HFFc6 (cell line): ENCODE measurements around the gene NFATC3. TPM values are rescaled to one million over a fixed set of nuclear protein-coding genes. Genes with fewer than 3 reads are reported as not detected.

Source experiments
- DNase-seq: peaks from one replicate; pipeline ENCODE4 v3.0.0-alpha.2; 2018
- H3K27ac Mint-ChIP-seq: 2 replicates; pipeline ENCODE4 v1.8.0; 2020; ENCODE audit warnings: mild to moderate bottlenecking, mixed read lengths
- H3K27me3 Mint-ChIP-seq: 2 replicates; pipeline ENCODE4 v1.8.0; 2021; ENCODE audit warnings: mild to moderate bottlenecking, moderate library complexity, mixed read lengths; ENCODE audit not compliant: insufficient read depth
- H3K36me3 Mint-ChIP-seq: 2 replicates; pipeline ENCODE4 v1.8.0; 2021; ENCODE audit warnings: low read depth, mixed read lengths
- H3K4me1 Mint-ChIP-seq: 2 replicates; pipeline ENCODE4 v1.8.0; 2020; ENCODE audit warnings: low read depth, mixed read lengths
- H3K4me3 Mint-ChIP-seq: 2 replicates; pipeline ENCODE4 v1.8.0; 2020; ENCODE audit warnings: mild to moderate bottlenecking, moderate library complexity, mixed read lengths
- H3K9me3 Mint-ChIP-seq: 2 replicates; pipeline ENCODE4 v1.8.0; 2020; ENCODE audit warnings: mild to moderate bottlenecking, mixed read lengths
- CTCF ChIP-seq: fragments of 200-600 bp; sonication (generic); IDR thresholded peaks from 2 replicates; pipeline ENCODE4 v1.5.0; 2021; ENCODE audit warnings: antibody characterized with exemption, mild to moderate bottlenecking
- total RNA-seq, 6 experiments: library from RNA; stranded (reverse); fragmentation: NEBNext Ultra II Directional; extraction: Animal tissue kit (Norgen Biotek cat#: 25700); gene quantifications; 2 replicates in 1 of 6; 3 replicates in 5 of 6; pipeline ENCODE4 v1.2.3, GENCODE V29; 2021

The NFATC3 gene
- total RNA-seq, 6 experiments from 2014 or later: 17.2 to 20.7 (median 19.9) TPM

GRCh38 chr16:68206245-68206644 is 121.1 kb downstream of the NFATC3 start:
- DNase-seq: no peak
- no peaks in the 10 kb centered on the region for H3K36me3 Mint-ChIP-seq
- no peak overlapping the region for H3K4me3 Mint-ChIP-seq
- H3K27ac Mint-ChIP-seq: no peak overlapping the region
- TF ChIP-seq CTCF: no peak
- no peaks in the 10 kb centered on the region; the same call in 1 of the 2 replicates for H3K27me3 Mint-ChIP-seq
- no peaks in the 10 kb centered on the region for H3K9me3 Mint-ChIP-seq
- no peaks in the 10 kb centered on the region; the same call in 1 of the 2 replicates for H3K4me1 Mint-ChIP-seq

GRCh38 chr16:68214726-68215125 is 129.6 kb downstream of the NFATC3 start:
- no peaks in the 10 kb centered on the region for H3K27me3 Mint-ChIP-seq
- no peak overlapping the region for H3K27ac Mint-ChIP-seq
- H3K4me1 Mint-ChIP-seq: no peaks in the 10 kb centered on the region
- no peak for TF ChIP-seq CTCF
- H3K36me3 Mint-ChIP-seq: no peaks in the 10 kb centered on the region
- no peaks in the 10 kb centered on the region for H3K9me3 Mint-ChIP-seq
- no peak for DNase-seq
- no peak overlapping the region for H3K4me3 Mint-ChIP-seq

GRCh38 chr16:68215302-68215701 is 130.1 kb downstream of the NFATC3 start:
- Mint-ChIP-seq H3K27me3 (no peaks in the 10 kb centered on the region; the same call in 1 of the 2 replicates), H3K4me3 (no peak overlapping the region), H3K9me3 (no peaks in the 10 kb centered on the region), H3K36me3 (no peaks in the 10 kb centered on the region), H3K4me1 (0 out of 2 replicates have a peak, but pooled peaks cover 4% of the 10 kb centered on the region), H3K27ac (no peak overlapping the region)
- no peak for TF ChIP-seq CTCF
- DNase-seq: no peak

GRCh38 chr16:68216240-68216639 is 131.1 kb downstream of the NFATC3 start:
- DNase-seq: no peak
- no peak for TF ChIP-seq CTCF
- H3K9me3 Mint-ChIP-seq: no peaks in the 10 kb centered on the region
- H3K4me1 Mint-ChIP-seq: 0 out of 2 replicates have a peak, but pooled peaks cover 4% of the 10 kb centered on the region
- no peak overlapping the region for H3K4me3 Mint-ChIP-seq
- no peak overlapping the region for H3K27ac Mint-ChIP-seq
- no peaks in the 10 kb centered on the region; the same call in 1 of the 2 replicates for H3K27me3 Mint-ChIP-seq
- no peaks in the 10 kb centered on the region for H3K36me3 Mint-ChIP-seq

GRCh38 chr16:68217506-68217905 is 132.3 kb downstream of the NFATC3 start:
- Mint-ChIP-seq H3K36me3 (no peaks in the 10 kb centered on the region), H3K4me1 (0 out of 2 replicates have a peak, but pooled peaks cover 4% of the 10 kb centered on the region), H3K9me3 (no peaks in the 10 kb centered on the region), H3K27me3 (no peaks in the 10 kb centered on the region; the same call in 1 of the 2 replicates), H3K4me3 (no peak overlapping the region), H3K27ac (no peak overlapping the region)
- no peak for TF ChIP-seq CTCF
- no peak for DNase-seq
